Measurements from ENCODE around the gene IKBKG.
"Not testable (repeated sequence)": the region's sequence is repeated elsewhere in the genome, so short reads cannot be mapped to it uniquely, and the experiment has no call there.

IKBKG gene

GRCh38 chrX:154545673-154546274, 1.6 kb upstream of the IKBKG start:
- Histone ChIP-seq H3K27ac (no peak overlapping the region), H3K4me3 (peak overlapping the region; percentile 87), H3K9me3 (ENCODE audit: low read depth, low read length) (no peaks in the 10 kb centered on the region), H3K9ac (ENCODE audit: insufficient read length) (peak overlapping the region; percentile 74), H3K36me3 (ENCODE audit: insufficient read depth, low read length) (peaks cover 5% of the 10 kb centered on the region; the same call in 1 of the 2 replicates)
- DNase-seq (ENCODE audit: low read depth, low spot score): no peak
- no peak for TF ChIP-seq EZH2 (IDR thresholded peaks at IDR 0.05)
- no peak for TF ChIP-seq POLR2AphosphoS5 (IDR thresholded peaks at IDR 0.05; ENCODE audit: borderline replicate concordance, low read depth, low read length)
- no peak for TF ChIP-seq FOXP2 (optimal IDR thresholded peaks at IDR 0.05; ENCODE audit: control extremely low read depth, extremely low read length, insufficient read depth)

- Histone ChIP-seq H3K27ac (peak within 1 kb of the TSS; percentile 95), H3K9me3 (ENCODE audit: low read depth, low read length) (no peaks in the 10 kb centered on the region), H3K4me3 (peak within 1 kb of the TSS; percentile 87), H3K9ac (ENCODE audit: insufficient read length) (peak within 1 kb of the TSS; percentile 89), H3K36me3 (ENCODE audit: insufficient read depth, low read length) (peaks cover 5% of the 10 kb centered on the region; the same call in 1 of the 2 replicates)
- no peak for DNase-seq (ENCODE audit: low read depth, low spot score)
- TF ChIP-seq POLR2AphosphoS5 (IDR thresholded peaks at IDR 0.05; ENCODE audit: borderline replicate concordance, low read depth, low read length) (peak; percentile 47; the same call in 1 of the 2 replicates), EZH2 (IDR thresholded peaks at IDR 0.05) (no peak), FOXP2 (optimal IDR thresholded peaks at IDR 0.05; ENCODE audit: control extremely low read depth, extremely low read length, insufficient read depth) (no peak)
Measured at GRCh38 chrX:154546354-154547244, 821 bp upstream of the IKBKG start, which contains the start of gene G6PD. Gene G6PD, minus strand, starts transcription at chrX:154546846. Its CDS starts 691 bp downstream, at chrX:154546155.

- Histone ChIP-seq H3K4me3 (peak overlapping the region; percentile 87), H3K36me3 (ENCODE audit: insufficient read depth, low read length) (peaks cover 6% of the 10 kb centered on the region; the same call in 1 of the 2 replicates), H3K27ac (peak overlapping the region; percentile 95), H3K9ac (ENCODE audit: insufficient read length) (peak overlapping the region; percentile 89), H3K9me3 (ENCODE audit: low read depth, low read length) (no peaks in the 10 kb centered on the region)
- TF ChIP-seq FOXP2 (optimal IDR thresholded peaks at IDR 0.05; ENCODE audit: control extremely low read depth, extremely low read length, insufficient read depth): no peak
- no peak for TF ChIP-seq EZH2 (IDR thresholded peaks at IDR 0.05)
- TF ChIP-seq POLR2AphosphoS5 (IDR thresholded peaks at IDR 0.05; ENCODE audit: borderline replicate concordance, low read depth, low read length): no peak
- DNase-seq (ENCODE audit: low read depth, low spot score): no peak
Measured at GRCh38 chrX:154548028-154548316, 552 bp downstream of the IKBKG start.

GRCh38 chrX:154549766-154550165, 2.3 kb downstream of the IKBKG start:
- no peak for TF ChIP-seq EZH2 (IDR thresholded peaks at IDR 0.05)
- TF ChIP-seq FOXP2 (optimal IDR thresholded peaks at IDR 0.05; ENCODE audit: control extremely low read depth, extremely low read length, insufficient read depth): no peak
- TF ChIP-seq POLR2AphosphoS5 (IDR thresholded peaks at IDR 0.05; ENCODE audit: borderline replicate concordance, low read depth, low read length): no peak
- Histone ChIP-seq H3K9me3 (ENCODE audit: low read depth, low read length) (no peaks in the 10 kb centered on the region), H3K9ac (ENCODE audit: insufficient read length) (no peak overlapping the region), H3K36me3 (ENCODE audit: insufficient read depth, low read length) (peaks cover 5% of the 10 kb centered on the region; the same call in 1 of the 2 replicates), H3K27ac (no peak overlapping the region), H3K4me3 (no peak overlapping the region)
- no peak for DNase-seq (ENCODE audit: low read depth, low spot score)

GRCh38 chrX:154552112-154552806, 4.8 kb downstream of the IKBKG start:
- H3K9ac ChIP-seq (ENCODE audit: insufficient read length); H3K36me3 ChIP-seq (ENCODE audit: insufficient read depth, low read length); H3K4me3 ChIP-seq; DNase-seq (ENCODE audit: low read depth, low spot score); H3K27ac ChIP-seq; H3K9me3 ChIP-seq (ENCODE audit: low read depth, low read length): not testable (repeated sequence)

- DNase-seq (ENCODE audit: low read depth, low spot score); H3K36me3 ChIP-seq (ENCODE audit: insufficient read depth, low read length); H3K9ac ChIP-seq (ENCODE audit: insufficient read length); H3K27ac ChIP-seq; H3K9me3 ChIP-seq (ENCODE audit: low read depth, low read length); H3K4me3 ChIP-seq: not testable (repeated sequence)
Measured at GRCh38 chrX:154558060-154558690, 10.8 kb downstream of the IKBKG start.

- not testable (repeated sequence) for H3K9me3 ChIP-seq (ENCODE audit: low read depth, low read length); H3K27ac ChIP-seq; H3K9ac ChIP-seq (ENCODE audit: insufficient read length); H3K36me3 ChIP-seq (ENCODE audit: insufficient read depth, low read length); H3K4me3 ChIP-seq; DNase-seq (ENCODE audit: low read depth, low spot score)
Measured at GRCh38 chrX:154558896-154559295, 11.5 kb downstream of the IKBKG start.

GRCh38 chrX:154560326-154560725, 12.9 kb downstream of the IKBKG start:
- not testable (repeated sequence) for H3K9me3 ChIP-seq (ENCODE audit: low read depth, low read length); H3K36me3 ChIP-seq (ENCODE audit: insufficient read depth, low read length); H3K9ac ChIP-seq (ENCODE audit: insufficient read length); H3K27ac ChIP-seq; DNase-seq (ENCODE audit: low read depth, low spot score); H3K4me3 ChIP-seq

- not testable (repeated sequence) for H3K27ac ChIP-seq; H3K36me3 ChIP-seq (ENCODE audit: insufficient read depth, low read length); DNase-seq (ENCODE audit: low read depth, low spot score); H3K9me3 ChIP-seq (ENCODE audit: low read depth, low read length); H3K9ac ChIP-seq (ENCODE audit: insufficient read length); H3K4me3 ChIP-seq
Measured at GRCh38 chrX:154562295-154562694, 14.9 kb downstream of the IKBKG start.

GRCh38 chrX:154570361-154570760, 22.9 kb downstream of the IKBKG start:
- DNase-seq (ENCODE audit: low read depth, low spot score); H3K36me3 ChIP-seq (ENCODE audit: insufficient read depth, low read length); H3K9ac ChIP-seq (ENCODE audit: insufficient read length); H3K9me3 ChIP-seq (ENCODE audit: low read depth, low read length); H3K4me3 ChIP-seq; H3K27ac ChIP-seq: not testable (repeated sequence)

GRCh38 chrX:154573061-154573460, 25.6 kb downstream of the IKBKG start:
- not testable (repeated sequence) for H3K9me3 ChIP-seq (ENCODE audit: low read depth, low read length); H3K27ac ChIP-seq; DNase-seq (ENCODE audit: low read depth, low spot score); H3K4me3 ChIP-seq; H3K36me3 ChIP-seq (ENCODE audit: insufficient read depth, low read length); H3K9ac ChIP-seq (ENCODE audit: insufficient read length)

GRCh38 chrX:154575076-154575475, 27.7 kb downstream of the IKBKG start:
- H3K4me3 ChIP-seq; H3K9me3 ChIP-seq (ENCODE audit: low read depth, low read length); H3K9ac ChIP-seq (ENCODE audit: insufficient read length); H3K27ac ChIP-seq; DNase-seq (ENCODE audit: low read depth, low spot score); H3K36me3 ChIP-seq (ENCODE audit: insufficient read depth, low read length): not testable (repeated sequence)
